Measurements from ENCODE around the gene ILK.
A peak's percentile ranks its signal among the peaks of the same experiment; 100 is the strongest.

ILK gene

DNA sequence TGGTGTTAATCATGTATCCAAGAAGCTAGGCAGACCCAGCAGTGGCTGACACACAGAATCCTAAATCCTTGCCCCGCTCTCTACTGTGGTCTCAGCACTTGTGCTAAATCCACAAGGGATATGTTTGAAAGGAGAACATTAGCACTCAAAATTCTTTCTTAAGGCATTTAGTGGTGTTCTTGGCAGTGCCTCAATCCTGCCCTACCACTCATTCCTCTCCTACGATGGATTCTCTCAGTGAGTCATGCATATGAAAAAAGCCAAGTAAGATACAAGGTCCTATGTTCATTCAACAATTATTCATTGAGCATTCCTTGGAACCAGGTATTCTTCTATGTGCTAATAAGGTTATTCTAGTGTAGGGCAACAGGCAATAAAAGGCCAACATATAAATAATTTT is 31.4 kb upstream of the ILK start:
- DNase-seq (ENCODE audit: low spot score) = no peak

DNA sequence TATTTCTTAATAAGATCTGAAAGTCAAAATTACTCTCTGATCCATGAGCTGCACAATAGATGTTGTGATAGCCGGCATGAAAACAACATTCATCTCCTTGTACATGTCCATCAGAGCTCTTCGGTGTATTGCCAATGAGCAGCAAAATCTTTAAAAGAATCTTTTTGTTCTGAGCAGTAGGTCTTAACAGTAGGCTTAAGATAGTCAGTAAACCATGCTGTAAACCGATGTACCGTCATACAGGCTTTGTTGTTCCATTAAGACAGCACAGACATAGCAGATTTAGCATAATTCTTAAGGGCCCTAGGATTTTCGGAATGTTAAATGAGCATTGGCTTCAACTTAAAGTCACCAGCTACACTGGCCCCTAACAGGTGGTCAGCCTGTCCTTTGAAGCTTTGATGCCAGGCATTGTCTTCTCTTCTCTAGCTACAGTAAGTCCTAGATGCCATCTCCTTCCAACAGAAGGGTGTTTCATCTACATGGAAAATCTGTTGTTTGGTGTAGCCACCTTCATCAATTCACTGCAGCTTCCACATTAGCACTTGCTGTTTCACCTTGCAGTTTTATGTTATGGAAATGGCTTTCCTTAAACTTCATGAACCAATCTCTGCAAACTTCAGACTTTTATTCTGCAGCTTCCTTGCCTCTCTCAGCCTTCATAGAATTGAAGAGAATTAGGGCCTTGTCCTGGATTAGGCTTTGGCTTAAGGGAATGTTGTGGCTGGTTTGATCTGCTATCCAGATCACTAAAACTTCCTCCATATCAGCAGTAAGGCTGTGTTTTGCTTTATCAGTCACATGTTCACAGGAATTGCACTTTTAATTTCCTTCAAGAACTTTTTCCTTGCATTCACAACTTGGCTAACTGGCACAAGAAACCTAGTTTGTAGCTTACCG is 28.5 kb upstream of the ILK start:
- no peak for DNase-seq (ENCODE audit: low spot score)

DNA sequence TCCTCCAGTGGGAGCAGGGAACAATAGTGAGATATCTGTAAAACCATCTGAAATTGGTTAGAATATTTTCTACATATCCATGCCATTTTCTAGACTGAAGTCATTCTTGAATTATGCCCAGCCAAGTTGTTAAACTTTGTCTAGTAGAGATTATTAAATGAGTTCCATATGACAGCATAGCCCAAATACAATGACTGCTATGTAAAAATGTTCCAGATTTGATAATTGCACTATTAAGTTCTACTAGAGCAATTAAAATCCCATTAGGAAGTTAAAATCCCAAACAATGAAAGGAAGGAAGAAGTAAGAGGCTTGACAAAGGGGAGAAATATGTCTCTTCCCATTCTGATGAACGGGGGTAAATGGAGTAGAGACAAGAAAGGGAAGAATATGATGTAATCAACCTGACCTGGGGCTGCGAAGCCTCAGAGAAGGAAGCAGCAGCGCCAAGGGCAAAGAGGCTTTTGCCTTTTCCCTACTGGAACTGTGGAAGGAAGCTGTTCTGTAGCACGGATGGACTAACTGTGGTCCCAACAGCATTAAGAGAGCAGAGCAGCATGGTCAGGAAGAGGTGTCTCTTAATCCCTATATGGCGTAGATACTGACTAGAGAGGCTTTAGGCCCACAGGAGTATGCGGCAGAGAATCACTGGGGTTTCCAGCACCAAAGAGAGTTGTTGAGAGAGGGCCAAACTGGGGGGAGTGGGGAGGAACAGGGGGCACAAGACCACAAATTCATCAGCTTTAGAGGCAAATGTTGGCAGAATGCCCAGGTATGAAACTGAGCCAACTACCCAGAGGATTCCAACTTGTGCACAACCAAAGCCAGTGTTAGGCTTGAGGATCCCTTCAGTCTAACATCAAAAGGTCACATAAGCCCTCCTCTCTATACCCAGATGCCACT is 26.9 kb upstream of the ILK start:
- no peak for DNase-seq (ENCODE audit: low spot score)

DNA sequence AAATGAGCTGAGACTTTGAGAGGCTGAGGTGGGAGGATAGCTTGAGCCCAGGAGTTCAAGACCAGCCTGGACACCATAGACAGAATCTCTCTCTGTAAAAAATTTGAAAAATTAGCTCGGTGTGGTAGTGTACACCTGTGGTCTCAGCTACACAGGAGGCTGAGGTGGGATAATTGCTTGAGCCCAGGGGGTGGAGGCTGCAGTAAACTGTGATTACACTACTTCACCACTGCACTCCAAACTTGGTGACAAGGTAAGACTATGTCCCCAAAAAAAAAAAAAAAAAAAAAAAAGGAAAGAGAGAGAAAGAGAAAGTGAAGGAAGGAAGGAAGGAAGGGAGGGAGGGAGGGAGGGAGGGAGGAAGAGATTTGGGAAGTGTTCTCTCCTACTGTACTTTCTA is 25.4 kb upstream of the ILK start:
- no peak for DNase-seq (ENCODE audit: low spot score)

DNA sequence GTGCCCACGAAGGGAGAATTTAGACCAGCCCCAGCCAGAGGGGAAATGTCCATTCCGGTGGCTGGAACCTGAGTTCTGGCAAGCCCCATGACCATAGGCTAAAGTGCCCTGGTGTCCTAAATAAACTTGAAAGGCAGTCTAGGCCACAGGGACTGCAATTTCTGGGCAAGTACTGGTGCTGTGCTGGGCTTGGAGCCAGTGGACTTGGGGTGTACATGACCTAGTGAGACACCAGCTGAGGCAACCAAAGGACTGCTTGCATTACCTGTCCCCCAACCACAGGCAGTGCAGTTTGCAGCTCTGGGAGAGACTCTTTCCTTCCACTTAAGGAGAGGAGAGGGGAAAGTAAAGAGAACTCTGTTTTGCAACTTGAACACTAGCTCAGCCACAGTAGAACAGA is 23.9 kb upstream of the ILK start:
- DNase-seq (ENCODE audit: low spot score) = no peak

DNA sequence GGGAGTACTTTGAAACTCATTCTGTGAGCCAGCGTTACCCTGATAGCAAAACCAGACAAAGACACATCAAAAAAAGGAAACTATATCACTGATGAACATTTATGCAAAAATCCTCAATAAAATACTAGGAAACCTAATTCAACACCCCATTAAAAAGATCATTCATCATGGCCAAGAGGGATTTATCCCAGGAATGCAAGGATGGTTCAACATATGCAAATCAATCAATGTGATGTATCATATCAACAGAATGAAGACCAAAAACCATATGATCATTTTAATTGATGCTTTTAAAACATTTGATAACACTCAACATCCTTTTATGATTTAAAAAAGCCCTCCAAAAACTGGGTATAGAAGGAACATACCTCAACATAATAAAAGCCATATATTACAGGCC is 20.0 kb upstream of the ILK start:
- DNase-seq (ENCODE audit: low spot score) = no peak

DNA sequence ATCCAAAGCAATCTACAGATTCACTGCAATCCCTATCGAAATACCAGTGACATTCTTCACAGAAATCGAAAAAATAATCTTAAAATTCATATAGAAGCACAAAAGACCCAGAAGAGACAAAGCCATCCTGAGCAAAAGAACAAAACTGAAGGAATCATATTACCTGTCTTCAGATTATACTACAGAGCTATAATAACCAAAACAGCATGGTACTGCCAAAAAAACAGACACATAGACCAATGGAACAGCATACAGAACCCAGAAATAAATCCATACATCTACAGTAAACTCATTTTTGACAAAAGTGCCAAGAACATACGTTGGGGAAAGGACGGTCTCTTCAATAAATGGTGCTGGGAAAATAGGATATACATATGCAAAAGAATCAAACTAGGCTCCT is 19.0 kb upstream of the ILK start:
- DNase-seq (ENCODE audit: low spot score) = no peak

DNA sequence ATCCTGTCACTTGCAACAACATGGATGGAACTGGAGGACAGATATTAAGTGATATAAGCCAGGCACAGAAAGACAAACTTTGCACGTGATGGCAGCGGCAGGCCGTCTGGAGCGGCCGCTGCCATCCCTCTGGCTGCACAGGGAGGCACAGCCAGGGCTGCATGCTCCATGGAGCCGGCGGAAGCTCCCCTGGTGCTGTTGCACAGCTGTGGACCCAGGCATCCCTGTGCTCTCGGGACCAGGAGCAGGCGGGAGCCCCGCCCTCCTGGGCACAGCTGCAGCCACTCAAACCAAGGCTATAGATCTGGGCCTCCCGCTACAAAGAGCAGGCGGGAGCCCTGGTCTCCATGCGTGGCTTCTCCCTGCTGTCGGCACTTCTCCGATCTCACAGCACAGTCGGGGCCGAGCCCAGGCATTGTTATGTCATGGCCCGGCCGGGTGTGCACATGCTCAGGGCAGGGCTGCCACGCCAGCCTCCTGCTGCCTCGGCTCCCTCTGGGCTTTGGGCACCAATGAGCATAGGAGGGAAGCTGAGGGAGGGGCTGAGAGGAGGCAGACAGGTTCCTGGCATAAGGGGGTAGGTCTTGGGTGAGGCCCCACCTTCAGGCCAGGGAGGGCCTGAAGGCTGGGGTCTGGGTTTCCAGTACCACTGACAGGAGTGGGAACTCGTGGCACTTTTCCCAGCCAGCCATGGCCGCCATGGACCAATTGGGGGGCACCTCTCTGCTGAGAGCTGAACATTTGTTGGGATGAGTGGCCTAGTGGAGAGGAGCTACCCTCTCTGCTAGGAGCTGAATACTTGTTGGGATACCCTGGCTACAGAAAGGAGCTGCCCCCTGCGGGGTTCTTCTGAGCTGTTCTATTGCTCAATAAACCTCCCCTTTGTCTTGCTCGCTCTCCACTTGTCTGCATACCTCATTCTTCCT is 16.9 kb upstream of the ILK start:
- peak; percentile 57 for DNase-seq (ENCODE audit: low spot score)

DNA sequence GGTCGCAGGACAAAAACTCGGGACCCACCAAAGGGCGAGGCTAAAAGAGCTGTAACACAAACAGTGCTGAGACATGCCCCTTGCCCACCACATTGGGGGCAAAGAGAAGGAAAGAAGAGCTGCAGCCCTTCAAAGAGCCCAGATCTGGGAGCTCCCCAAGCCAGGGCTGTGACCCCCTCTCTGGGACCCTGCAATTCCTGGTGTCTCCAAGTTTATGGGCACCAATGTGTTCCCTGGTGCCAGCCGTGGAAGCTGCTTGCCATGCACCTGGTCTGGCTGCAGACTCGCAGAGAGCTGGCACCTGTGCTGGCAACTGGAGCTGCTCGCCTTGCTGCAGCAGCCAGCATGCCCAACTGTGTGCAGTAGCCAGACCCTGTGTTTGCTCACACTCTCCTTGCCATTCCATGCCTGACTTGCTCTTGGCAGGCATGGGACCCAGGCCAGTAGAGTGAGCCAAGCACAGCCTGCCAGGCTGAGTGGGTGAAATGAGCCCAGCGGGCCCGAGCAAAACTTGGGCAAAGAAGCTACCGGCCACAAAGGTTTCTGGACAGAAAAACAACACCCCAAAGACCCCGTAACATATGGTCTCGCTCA is 16.1 kb upstream of the ILK start:
- no peak for DNase-seq (ENCODE audit: low spot score)

DNA sequence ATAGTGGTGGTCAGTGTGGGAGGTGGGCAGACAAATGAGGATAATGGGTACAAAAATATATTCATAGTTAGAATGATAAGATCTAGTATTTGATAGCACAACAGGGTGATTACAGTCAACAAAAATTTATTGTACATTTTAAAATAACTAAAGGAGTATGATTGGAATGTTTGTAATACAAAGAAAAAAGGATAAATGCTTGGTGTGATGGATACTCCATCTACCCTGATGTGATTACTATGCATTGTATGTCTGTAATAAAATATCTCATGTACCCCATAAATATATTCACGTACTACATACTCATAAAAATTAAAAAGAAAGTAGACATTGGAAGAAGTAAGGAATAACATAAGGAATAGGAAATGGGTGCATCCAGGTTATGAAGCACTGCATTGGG is 15.6 kb upstream of the ILK start:
- DNase-seq (ENCODE audit: low spot score) = no peak

DNA sequence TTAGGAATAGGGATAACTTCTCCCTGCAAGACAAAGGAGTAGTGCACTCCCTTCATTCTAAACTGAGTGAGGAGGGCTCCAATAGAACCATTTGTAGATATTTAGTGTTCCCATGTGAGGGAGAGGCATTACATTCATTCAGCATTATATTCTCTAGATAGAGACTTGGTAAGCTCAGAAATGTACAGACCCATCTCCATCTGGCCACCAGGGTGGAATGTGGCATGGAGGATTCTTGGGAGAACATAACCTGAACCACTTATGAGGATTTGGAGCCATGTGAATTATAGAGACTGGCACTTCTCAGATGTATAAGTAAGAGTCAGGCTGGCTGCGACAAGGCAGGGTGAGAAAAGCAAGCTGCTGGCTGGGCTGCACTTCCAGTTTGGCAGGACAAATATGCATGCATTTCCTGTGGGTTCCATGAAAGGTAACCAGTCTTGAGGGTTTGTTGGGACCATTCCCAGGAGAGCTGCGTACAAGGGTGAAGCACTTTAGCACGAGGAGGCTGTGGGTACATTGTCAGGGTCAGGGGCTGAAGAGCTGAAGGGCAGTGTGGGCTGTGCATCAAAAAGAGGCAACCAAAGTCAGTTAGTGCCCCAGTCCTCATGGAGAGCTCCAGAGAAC is 9.3 kb upstream of the ILK start:
- no peak for DNase-seq (ENCODE audit: low spot score)

DNA sequence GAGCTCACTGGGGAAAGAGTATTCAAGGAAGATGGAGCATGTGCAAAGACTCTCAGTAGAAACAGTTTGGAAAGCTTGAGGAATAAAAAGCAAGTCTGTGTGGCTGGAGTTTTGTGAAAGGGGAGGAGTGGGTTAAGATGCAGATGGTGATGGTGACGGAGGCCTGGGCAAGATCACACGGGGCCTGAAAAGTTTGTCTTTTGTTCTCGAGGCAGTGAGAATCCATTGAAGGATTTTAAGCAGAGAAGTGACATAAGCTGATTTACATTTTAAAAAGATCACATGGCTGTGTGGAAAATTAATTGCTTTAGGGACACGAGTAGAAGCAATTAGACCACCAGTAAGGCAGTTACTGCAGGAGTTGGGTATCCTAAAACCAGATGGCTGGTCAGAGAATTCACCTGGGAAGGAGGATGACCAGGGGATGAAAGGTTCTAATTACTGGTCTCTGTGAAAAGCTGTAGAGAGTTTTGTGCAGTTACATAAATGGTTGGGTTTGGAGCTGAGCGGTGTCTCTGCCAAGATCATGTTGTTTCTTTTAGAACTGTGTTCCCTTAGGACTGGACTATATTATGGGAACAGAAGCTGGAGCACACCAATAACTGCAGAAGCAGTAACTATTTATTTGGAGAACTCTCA is 7.2 kb upstream of the ILK start:
- DNase-seq (ENCODE audit: low spot score) = no peak

DNA sequence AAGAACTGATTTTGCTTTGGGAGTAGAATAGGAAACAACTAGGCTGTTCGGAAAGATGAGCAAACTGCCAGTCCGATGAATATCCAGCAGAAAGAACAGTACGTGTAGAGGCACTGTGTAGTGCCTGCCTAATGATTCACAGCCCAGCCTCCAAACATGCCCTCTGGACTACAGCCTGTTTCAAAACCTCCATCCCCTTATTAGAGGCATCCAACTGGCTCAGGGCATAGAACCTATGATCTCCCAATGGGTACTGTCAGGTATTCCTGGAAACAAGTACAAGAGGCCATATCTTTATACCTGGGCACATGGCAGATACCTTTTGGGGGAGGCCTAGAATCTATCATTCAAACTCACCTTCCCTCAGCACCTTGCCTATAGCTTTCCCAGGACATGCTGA is 5.0 kb upstream of the ILK start:
- DNase-seq (ENCODE audit: low spot score) = no peak

DNA sequence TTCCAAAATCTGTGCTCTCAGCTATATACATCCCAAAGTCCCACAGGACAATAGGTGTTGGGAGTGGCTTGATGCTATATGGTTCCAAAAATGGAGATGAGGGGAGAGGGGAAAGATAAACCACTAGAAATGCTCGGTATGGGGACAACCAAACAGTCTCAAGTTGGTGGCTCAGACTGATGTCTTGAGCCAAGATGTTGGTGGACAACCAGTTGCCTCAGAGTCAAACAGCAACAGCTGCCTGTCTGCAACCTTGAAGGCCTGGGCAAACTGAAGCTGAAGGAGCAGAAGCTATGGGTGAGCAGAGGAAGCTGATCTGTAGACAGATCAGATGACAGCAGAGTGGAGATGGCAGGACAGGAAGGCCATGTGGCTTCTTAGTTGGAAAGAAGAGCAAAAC is 4.1 kb upstream of the ILK start:
- DNase-seq (ENCODE audit: low spot score) = no peak

DNA sequence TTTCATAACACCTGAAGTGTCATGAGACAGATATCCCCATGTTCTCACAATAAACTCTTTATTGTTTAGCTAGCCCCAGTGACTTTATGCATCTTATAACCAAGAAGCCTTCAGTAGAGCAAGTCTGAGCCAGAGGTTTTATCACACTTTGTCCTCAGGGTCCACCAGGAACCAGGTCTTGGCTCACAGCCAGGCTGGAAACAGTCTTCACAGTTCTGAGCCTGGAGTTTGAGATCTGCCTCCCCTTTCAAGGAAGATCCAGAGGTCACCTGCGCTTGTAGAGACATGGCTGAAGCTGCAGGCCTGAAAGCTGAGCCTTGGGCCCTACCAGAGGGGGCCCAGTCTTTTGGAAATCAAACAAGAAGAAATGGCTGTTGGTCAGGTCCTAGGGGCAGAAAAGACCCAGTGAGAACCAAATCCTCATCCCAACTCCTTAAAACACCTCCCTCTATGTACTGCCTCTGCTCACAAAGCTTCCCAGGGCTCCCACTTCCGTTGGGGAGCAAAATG is 3.6 kb upstream of the ILK start:
- no peak for DNase-seq (ENCODE audit: low spot score)

DNA sequence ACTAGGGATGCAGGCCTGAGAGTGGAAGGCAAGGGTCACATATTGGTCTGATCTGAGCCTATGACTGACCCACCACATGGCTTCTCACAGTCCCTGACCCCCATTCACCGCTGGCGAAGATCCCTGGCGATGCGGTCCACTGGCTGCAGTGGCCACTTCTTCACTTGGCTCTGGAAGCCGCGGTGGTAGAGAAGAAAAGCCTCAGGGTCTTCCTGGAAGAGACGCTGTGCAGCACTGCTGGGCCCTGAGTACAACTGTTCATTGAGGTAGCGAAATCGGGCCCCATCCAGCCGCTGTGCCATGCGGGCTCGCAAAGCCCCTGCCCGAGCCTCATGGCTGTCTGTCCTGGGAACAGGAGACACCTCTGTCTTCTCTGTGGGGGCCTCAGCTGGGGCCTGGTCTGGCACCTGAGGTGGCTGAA is 2.5 kb upstream of the ILK start:
- DNase-seq (ENCODE audit: low spot score) = no peak

DNA sequence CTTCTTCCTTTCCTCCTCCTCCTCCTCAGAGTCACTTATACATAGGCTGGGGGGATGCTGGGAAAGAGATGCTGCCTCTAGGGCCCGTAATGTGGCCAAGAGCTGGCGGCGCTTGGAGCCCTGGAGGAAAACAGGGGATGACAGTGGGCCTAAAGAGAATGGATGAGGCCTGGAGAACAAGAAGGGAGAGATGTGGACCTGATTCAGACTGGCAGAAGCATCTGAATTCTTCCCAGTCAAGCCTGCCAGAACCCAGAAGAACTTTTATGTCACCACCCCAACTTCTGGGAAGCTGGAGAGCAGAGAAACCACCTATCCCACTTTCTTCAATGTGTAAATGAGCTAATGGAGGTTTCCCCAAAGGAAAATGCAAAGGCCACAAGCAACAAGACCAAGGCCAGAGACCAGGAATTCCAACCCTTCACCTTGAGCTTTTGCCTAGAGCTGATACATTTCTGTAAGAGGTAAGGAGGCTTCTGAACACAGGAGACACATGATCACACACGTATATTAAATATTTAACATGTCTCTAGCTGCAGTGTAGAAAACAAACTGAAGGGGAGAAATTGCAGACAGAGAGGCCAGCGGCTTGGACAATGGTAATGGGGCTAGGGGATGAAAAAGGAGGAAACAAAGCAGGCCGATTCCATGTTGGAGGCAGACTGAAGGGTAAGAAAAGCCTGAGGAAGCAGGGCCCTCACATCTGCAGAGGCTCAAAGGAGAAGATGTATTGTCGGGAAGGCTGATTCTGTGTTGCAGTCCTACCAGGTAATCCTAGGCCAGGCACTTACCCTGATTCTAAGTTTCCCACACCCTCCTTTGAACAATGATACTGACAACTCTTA is 1.3 kb upstream of the ILK start:
- no peak for DNase-seq (ENCODE audit: low spot score)

DNA sequence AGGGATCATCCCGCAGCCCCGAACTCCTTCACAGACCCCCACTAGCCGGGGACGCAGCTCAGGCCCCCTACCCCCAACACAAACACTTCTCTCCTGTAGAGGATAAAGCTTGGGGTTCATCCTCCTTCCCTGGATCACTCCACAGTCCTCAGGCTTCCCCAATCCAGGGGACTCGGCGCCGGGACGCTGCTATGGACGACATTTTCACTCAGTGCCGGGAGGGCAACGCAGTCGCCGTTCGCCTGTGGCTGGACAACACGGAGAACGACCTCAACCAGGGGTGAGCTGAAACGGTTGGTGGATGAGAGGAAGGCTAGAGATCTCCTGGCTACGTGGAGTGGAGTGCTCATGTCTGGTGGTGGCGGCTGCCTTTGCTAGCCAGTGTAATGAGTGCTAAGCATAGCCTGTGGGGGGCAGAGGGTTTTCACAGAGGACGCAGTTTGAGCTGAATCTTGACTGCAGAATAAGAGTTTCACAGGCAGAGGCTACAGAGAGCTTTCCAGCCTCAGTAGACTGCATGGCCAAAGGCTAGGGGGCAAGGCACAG is 580 bp downstream of the ILK start:
- peak; percentile 51 for DNase-seq (ENCODE audit: low spot score)

DNA sequence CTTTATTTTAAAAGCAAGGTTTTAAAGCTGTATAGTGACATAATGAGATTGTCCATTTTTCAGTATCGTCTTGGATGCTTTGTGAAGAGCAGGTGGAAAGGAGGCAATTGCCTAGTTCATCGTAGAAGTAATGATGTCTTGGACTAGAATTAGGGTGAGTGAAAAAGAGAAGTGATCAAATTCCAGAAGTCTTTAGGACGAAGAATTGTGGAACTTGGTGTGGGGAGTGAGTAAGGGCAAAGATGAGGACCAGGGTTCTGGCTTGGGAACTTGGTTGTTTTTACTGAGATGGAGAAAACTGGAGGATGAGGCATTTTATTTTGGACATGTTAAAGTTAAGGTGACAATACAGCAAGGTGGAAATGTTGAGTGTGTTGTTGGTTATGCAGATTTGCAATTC is 1.2 kb downstream of the ILK start:
- no peak for DNase-seq (ENCODE audit: low spot score)

Measured in SK-N-DZ (cell line).